H1 (cell line): Measurements from ENCODE around the gene GRIP2. TPM values are rescaled to one million over a fixed set of nuclear protein-coding genes. Genes with fewer than 3 reads are reported as not detected.

Source experiments
- GABPA ChIP-seq: IDR thresholded peaks from 2 replicates; pipeline ENCODE4 v1.6.1; 2011; ENCODE audit warnings: mild to moderate bottlenecking, low read length, moderate library complexity, borderline replicate concordance; ENCODE audit not compliant: insufficient read depth
- NANOG ChIP-seq: IDR thresholded peaks from 2 replicates; pipeline ENCODE4 v1.6.1; 2011; ENCODE audit warnings: low read length, low read depth, mild to moderate bottlenecking, inconsistent platforms; ENCODE audit not compliant: insufficient read depth, poor library complexity, severe bottlenecking
- polyA plus RNA-seq, 7 experiments: library from polyadenylated mRNA; depleted of rRNA in 3 of 7; stranded (reverse) in 5 of 7; unstranded in 2 of 7; fragments of >200 nt in 5 of 7; fragments of 200-250 nt in 2 of 7; gene quantifications; 1 replicate in 5 of 7; 2 replicates in 1 of 7; 4 replicates in 1 of 7; pipeline versions ENCODE4 v1.2.1 to v1.2.3, GENCODE V29; 2011 to 2013; ENCODE audit warnings: missing spikeins in 2 of 7, mixed read lengths in 2 of 7
- total RNA-seq: library from RNA; stranded (reverse); fragmentation: NEBNext Ultra II Directional; extraction: Animal tissue kit (Norgen Biotek cat#: 25700); gene quantifications from 2 replicates; pipeline ENCODE4 v1.2.1, GENCODE V29; 2021
- TF ChIP-seq, protein P1 (sequence below): IDR thresholded peaks from 2 replicates; pipeline ENCODE4 v1.6.1; 2011; ENCODE audit warnings: low read length, improper control_type of control experiment
- TF ChIP-seq, protein P2 (sequence below): fragments of 300-600 bp; sonication (generic); IDR thresholded peaks from 2 replicates; pipeline ENCODE4 v1.7.1; 2012; ENCODE audit warnings: low read length, moderate library complexity, mild to moderate bottlenecking, inconsistent platforms; ENCODE audit not compliant: insufficient replicate concordance

GRIP2 gene
- total and polyA plus RNA-seq, 2 of the 8 experiments (the other 6 are each of a cell fraction or from before 2014, with no cell fraction given), result 2.5 to 6.4 TPM

DNA sequence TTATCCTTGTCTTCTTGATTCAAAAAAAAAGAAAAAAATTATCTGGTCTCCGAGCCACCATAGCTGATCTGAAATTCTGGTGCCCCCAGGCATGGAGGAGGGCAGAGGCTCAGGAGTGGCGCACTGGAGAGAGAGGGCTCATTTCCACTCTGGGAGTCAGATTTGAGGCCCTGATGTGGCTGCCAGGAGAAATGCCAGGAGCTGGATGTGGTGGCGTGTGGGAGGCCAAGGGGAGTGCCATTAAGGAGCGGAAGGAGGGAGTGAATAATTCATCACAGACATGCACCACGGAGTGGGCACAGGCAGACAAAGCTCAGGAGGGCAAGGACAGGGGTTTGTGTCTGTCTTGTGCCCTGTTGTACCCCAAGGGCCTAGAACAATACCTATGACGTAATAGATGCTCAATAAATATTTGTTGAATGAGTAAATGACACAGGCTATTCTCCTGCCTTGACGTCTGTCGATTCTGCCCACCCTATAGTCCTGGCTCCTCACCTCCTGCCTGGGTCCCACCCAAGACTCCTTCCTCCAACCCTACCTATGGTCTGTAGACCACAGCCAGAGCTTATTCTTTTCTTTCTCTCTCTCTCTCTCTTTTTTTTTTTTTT lies 12.0 kb upstream of the GRIP2 start (continued):
- TF ChIP-seq, protein P1, sequence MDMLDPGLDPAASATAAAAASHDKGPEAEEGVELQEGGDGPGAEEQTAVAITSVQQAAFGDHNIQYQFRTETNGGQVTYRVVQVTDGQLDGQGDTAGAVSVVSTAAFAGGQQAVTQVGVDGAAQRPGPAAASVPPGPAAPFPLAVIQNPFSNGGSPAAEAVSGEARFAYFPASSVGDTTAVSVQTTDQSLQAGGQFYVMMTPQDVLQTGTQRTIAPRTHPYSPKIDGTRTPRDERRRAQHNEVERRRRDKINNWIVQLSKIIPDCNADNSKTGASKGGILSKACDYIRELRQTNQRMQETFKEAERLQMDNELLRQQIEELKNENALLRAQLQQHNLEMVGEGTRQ, result no peak
- TF ChIP-seq GABPA, result no peak
- no peak for TF ChIP-seq NANOG
- TF ChIP-seq, protein P2, sequence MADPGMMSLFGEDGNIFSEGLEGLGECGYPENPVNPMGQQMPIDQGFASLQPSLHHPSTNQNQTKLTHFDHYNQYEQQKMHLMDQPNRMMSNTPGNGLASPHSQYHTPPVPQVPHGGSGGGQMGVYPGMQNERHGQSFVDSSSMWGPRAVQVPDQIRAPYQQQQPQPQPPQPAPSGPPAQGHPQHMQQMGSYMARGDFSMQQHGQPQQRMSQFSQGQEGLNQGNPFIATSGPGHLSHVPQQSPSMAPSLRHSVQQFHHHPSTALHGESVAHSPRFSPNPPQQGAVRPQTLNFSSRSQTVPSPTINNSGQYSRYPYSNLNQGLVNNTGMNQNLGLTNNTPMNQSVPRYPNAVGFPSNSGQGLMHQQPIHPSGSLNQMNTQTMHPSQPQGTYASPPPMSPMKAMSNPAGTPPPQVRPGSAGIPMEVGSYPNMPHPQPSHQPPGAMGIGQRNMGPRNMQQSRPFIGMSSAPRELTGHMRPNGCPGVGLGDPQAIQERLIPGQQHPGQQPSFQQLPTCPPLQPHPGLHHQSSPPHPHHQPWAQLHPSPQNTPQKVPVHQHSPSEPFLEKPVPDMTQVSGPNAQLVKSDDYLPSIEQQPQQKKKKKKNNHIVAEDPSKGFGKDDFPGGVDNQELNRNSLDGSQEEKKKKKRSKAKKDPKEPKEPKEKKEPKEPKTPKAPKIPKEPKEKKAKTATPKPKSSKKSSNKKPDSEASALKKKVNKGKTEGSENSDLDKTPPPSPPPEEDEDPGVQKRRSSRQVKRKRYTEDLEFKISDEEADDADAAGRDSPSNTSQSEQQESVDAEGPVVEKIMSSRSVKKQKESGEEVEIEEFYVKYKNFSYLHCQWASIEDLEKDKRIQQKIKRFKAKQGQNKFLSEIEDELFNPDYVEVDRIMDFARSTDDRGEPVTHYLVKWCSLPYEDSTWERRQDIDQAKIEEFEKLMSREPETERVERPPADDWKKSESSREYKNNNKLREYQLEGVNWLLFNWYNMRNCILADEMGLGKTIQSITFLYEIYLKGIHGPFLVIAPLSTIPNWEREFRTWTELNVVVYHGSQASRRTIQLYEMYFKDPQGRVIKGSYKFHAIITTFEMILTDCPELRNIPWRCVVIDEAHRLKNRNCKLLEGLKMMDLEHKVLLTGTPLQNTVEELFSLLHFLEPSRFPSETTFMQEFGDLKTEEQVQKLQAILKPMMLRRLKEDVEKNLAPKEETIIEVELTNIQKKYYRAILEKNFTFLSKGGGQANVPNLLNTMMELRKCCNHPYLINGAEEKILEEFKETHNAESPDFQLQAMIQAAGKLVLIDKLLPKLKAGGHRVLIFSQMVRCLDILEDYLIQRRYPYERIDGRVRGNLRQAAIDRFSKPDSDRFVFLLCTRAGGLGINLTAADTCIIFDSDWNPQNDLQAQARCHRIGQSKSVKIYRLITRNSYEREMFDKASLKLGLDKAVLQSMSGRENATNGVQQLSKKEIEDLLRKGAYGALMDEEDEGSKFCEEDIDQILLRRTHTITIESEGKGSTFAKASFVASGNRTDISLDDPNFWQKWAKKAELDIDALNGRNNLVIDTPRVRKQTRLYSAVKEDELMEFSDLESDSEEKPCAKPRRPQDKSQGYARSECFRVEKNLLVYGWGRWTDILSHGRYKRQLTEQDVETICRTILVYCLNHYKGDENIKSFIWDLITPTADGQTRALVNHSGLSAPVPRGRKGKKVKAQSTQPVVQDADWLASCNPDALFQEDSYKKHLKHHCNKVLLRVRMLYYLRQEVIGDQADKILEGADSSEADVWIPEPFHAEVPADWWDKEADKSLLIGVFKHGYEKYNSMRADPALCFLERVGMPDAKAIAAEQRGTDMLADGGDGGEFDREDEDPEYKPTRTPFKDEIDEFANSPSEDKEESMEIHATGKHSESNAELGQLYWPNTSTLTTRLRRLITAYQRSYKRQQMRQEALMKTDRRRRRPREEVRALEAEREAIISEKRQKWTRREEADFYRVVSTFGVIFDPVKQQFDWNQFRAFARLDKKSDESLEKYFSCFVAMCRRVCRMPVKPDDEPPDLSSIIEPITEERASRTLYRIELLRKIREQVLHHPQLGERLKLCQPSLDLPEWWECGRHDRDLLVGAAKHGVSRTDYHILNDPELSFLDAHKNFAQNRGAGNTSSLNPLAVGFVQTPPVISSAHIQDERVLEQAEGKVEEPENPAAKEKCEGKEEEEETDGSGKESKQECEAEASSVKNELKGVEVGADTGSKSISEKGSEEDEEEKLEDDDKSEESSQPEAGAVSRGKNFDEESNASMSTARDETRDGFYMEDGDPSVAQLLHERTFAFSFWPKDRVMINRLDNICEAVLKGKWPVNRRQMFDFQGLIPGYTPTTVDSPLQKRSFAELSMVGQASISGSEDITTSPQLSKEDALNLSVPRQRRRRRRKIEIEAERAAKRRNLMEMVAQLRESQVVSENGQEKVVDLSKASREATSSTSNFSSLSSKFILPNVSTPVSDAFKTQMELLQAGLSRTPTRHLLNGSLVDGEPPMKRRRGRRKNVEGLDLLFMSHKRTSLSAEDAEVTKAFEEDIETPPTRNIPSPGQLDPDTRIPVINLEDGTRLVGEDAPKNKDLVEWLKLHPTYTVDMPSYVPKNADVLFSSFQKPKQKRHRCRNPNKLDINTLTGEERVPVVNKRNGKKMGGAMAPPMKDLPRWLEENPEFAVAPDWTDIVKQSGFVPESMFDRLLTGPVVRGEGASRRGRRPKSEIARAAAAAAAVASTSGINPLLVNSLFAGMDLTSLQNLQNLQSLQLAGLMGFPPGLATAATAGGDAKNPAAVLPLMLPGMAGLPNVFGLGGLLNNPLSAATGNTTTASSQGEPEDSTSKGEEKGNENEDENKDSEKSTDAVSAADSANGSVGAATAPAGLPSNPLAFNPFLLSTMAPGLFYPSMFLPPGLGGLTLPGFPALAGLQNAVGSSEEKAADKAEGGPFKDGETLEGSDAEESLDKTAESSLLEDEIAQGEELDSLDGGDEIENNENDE, result no peak
